Urothelium cell line (cell line): ENCODE data around the gene KAT2A.

Source experiments
- DNase-seq: peaks from one replicate; pipeline ENCODE4 v3.0.0; 2011; ENCODE audit warnings: low spot score, mixed read lengths
- FAIRE-seq: peaks from 2 replicates; lab custom pipeline; 2011; peaks lifted over from hg19 to GRCh38; lab: Jason Lieb, UNC

KAT2A gene

GRCh38 chr17:42096360-42097111, 24.6 kb downstream of the KAT2A start:
- DNase-seq (no peak), FAIRE-seq (no peak)

DNA sequence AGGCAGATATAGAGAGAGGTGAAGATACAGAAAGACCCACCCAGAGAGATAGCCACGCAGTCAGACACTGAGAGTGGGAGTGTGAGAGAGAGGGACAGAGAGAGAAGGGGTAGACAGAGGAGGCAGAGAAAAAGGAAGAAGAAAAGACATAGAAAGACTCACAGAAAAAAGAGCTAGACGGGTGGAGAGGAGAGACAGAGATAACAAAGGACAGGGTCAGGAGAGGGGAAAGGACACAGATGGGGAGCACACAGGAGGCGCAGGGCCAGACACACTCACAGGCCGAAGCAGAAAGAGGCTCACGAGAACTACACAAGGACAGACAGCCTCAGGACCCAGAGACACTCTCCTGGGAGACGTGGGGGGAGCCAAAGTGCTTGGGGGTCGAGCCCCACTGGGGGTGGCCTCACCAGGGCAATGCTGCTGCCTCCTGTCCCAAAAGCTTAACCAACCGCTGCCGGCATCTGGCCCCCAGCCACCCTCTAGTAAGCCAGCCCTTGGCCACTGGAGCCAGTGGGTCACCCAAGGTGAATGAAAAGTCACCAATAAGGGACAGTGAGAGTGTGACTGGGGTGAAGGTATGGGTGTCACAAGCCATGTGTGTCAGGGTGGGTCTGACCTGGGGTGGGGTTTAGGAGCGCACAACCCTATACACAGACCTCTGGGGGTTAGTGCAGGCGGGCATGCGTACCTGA, 26.6 kb downstream of the KAT2A start:
- FAIRE-seq, result no peak
- no peak for DNase-seq

- DNase-seq (no peak), FAIRE-seq (no peak)
Measured at GRCh38 chr17:42092939-42093338, 28.2 kb downstream of the KAT2A start.

DNA sequence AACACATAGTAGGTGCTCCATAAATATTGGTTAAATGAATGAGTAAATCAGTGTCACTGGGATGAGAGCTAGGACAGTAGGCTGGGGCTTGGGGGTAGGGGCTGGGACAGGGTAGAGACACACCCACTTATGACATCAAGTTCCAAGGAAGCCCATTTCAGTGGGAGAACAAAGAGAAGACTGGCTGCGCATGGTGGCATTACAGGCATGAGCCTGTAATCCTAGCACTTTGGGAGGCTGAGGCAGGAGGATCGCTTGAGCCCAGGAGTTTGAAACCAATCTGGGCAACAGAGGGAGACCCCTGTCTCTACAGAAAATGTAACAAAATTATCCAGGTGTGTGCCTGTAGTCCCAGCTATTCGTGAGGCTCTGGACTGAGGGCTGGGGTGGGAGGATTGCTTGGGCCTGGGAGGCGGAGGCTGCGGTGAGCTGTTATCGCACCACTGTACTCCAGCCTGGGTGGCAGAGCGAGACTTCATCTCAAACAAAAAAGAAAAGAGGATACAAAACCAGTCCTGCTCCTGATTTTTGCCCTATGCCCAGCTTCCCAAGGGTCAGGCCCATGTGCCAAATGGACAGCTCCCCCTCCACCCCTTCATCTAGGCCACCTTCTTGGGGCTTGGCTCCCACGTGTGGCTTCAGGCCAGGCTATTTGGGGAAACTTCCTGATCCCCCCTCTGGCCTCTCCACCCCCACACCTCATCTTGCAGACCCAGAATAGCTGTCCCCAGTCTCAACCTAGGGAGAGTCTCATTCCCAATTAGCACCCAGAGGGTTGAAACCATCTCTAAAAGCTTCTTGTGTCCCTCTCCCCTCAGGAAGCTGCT, 30.0 kb downstream of the KAT2A start:
- FAIRE-seq, result no peak
- no peak for DNase-seq

- FAIRE-seq, result peak; percentile 30
- DNase-seq, result no peak
Measured at GRCh38 chr17:42088736-42089135, 32.4 kb downstream of the KAT2A start.

- DNase-seq, result peak; percentile 31
- FAIRE-seq, result no peak
Measured at GRCh38 chr17:42087736-42088705, 33.1 kb downstream of the KAT2A start.

DNA sequence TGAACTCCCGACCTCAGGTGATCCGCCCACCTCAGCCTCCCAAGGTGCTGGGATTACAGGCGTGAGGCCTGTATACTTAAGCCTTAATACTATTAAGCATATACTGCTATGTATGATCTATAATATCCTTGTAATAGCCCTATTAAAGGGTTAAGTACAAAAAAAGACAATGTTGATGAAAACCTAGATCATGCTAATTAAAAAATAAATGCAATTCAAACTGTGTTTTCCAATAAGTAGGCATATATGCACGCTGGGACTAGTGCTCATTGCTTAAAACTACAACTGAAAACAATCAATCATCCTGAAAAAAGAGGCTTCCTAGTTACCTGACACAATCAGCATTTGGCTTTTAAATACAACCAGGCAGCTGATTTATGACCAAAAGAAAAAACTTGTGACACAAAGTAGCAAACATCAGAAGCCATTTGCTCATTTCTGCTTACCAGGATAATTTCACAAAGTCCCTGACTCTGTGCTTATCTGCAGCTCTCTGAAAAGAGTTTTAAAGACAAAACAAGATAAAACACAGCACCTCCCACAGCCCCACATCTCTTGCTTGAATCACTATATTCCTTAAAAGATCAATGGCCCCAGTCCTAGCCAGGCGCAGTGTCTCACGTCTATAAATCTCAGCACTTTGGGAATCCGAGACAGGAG, 34.0 kb downstream of the KAT2A start:
- DNase-seq (no peak), FAIRE-seq (no peak)

- FAIRE-seq (no peak), DNase-seq (no peak)
Measured at GRCh38 chr17:42081516-42082129, 39.5 kb downstream of the KAT2A start.

DNA sequence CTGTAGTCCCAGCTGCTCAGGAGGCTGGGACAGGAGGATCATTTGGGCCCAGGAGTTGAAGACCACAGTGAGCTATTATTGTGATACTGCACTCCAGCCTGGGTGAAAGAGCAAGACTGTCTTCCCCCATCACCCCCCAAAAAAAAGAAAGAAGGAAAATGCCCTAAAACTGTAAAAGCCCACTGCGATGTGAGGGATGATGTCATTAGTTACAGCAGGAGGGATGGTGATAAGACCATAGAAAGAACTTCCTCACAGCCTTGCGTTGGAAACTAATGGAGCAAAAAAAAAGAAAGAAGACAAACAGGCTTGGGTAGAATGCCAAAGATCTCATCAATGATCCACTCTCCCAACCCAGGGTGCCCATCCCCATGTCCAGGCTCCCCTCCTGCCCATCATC, 41.6 kb downstream of the KAT2A start:
- FAIRE-seq, result no peak
- DNase-seq, result no peak

GRCh38 chr17:42078396-42079043, 42.6 kb downstream of the KAT2A start:
- peak; percentile 13 for FAIRE-seq

GRCh38 chr17:42077755-42078154, 43.4 kb downstream of the KAT2A start:
- no peak for FAIRE-seq
- DNase-seq, result no peak

More at GRCh38 chr17:42078396-42079043, 42.6 kb downstream of the KAT2A start:
- DNase-seq, result no peak

DNA sequence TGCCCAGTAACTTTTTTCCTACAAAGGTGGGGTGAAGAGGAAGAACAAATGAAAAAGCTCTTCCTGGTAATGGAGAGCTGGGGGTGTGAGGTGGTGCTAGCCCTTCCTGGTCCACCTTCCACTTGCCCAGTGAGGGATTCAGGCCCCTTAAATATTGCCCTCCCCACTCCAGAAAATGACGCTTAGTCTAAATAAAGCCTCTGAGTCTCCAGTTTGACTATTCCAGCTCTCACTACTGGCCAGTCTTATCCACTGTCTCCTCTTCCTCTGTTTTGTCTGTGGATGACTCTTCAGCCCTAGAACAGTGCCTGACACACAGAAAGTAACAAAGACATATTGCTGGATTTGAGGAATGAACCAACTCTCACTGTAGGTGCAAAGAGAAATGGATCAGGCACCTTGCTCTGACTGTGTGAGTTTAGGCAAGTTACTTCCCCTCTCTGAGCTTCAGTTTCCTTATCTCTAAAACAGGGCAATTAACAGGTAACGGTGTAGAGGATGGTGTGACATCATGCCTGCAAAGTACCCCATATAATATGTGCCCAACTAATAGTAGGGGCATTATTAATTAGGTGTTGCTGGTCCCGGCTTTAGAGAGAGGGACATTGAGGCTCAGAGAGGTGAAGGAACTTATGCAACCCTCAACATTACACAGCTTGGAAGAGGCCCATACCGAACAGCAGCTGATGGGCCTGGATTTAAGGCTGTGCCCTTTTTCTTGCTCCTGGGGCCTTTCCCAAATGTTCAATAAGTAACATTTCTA, 44.2 kb downstream of the KAT2A start:
- FAIRE-seq (no peak), DNase-seq (no peak)

DNA sequence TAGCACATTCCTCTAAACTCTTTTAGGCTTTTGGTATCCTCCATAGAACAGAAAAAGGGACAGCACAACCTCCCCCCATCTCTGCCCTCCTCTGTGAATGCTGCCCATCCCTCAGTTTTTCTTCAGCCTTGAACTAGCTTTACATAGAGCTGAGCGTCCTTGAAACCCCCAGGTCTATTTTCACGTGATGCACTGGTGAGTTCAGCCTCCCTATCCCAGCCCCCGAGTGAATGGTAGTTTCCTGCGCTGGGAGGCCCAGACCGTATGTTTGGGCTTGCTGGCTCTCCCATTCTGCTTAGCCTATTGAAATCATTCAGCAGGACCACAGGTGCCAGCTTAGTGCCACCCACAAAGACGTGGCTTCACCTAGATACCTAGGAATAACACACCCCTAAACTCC, 45.4 kb downstream of the KAT2A start:
- DNase-seq (no peak), FAIRE-seq (no peak)

DNA sequence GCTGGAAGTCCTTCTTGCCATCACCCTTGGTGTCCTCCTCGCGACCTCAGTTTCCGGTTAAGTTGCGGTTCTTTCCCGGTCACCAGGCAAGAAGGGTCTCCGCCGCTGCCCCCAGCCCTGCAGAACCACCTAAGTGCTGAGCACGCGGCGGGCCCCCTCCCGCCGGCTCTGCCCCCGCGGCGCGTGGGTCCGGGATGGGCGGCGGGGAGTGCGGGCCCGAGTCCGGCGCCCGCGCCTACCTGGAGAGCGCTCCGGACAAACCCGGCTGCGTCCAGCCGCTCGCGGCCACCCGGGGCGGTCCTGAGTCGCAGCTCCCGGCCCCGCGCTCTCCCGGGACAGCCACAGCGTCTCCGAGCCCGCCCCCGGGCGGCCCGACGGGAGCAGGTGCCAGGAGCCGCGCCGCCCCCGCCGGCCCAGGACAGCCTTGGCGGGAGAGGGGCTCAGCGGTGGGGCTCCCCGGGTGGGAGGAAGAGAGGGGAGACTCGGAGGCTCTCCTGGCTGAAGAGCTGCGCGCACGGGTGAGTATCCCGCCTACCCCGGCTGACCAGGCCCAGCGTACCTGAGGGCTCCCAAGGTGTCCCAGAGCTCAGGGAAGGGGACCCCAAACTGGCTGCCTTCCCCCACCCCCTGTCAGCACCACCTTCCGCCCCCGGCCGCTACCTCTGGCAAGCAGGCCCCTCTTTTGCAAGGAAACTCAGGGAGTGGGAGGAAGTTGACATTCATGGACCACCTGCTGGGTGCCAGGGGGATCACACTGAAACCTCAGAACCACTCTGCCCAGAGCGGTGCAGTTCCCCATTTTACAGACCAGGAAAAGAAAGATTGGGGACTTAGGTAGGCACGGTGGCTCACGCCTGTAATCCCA, 48.6 kb downstream of the KAT2A start:
- DNase-seq, result no peak
- FAIRE-seq, result no peak

- no peak for FAIRE-seq
- DNase-seq, result no peak
Measured at GRCh38 chr17:42071810-42072209, 49.4 kb downstream of the KAT2A start.

DNA sequence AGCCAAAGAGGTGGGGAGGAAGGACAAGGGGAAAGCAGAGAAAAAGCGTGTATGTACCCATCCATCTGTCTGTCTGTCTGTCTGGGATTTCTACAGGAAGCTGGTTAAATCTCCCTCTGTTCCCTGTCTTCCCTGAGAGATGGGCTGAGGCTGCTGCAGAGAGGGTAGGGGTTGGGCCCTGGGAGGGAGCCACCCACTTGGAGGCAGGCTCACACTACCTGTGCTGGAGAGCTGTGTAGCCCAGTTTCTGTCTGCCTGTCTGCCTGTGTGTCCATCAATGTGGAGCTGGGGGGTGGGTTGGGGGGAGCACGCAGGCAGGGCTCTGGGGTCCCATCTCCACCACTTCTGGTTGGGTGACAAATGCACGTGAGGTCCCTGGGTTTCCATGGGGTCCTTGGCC, 52.2 kb downstream of the KAT2A start:
- no peak for DNase-seq
- no peak for FAIRE-seq

- peak; percentile 70 for DNase-seq
Measured at GRCh38 chr17:42067371-42068091, 53.6 kb downstream of the KAT2A start.

More at GRCh38 chr17:42067371-42068091, 53.6 kb downstream of the KAT2A start:
- FAIRE-seq, result peak; percentile 80
